ENCODE measurements around the gene ZBTB11. TPM values are rescaled to one million over a fixed set of nuclear protein-coding genes. Genes with fewer than 3 reads are reported as not detected.

ZBTB11 gene
- total and polyA plus RNA-seq, 2 experiments from 2014 or later, result 7.7 to 22.4 TPM

DNA sequence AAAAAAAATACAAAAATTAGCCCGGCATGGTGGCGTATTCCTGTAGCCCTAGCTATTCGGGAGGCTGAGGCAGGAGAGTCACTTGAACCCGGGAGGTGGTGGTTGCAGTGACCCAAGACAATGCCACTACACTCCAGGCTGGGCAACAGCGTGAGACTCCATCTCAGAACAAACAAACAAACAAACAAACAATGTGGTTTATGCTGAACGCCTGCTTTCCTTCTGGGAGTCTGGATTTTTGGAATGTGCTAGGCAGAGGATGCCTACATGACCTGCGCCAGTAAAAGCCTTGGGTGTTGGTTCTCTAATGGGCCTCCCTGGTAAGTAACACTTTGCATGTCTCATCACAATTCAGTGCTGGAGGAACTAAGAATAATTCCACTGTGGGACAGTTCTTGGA lies 59.5 kb downstream of the ZBTB11 start:
- TF ChIP-seq, protein P1, sequence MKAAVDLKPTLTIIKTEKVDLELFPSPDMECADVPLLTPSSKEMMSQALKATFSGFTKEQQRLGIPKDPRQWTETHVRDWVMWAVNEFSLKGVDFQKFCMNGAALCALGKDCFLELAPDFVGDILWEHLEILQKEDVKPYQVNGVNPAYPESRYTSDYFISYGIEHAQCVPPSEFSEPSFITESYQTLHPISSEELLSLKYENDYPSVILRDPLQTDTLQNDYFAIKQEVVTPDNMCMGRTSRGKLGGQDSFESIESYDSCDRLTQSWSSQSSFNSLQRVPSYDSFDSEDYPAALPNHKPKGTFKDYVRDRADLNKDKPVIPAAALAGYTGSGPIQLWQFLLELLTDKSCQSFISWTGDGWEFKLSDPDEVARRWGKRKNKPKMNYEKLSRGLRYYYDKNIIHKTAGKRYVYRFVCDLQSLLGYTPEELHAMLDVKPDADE (IDR thresholded peaks at IDR 0.05), result no peak
- TF ChIP-seq ZNF114 (CRISPR knock-in tag; IDR thresholded peaks at IDR 0.05) (no peak), STAT1 (IDR thresholded peaks at IDR 0.05; ENCODE audit: unreplicated experiment) (no peak), EZH2 (IDR thresholded peaks at IDR 0.05; ENCODE audit: low read depth, unreplicated experiment) (no peak), NANOG (IDR thresholded peaks at IDR 0.05; ENCODE audit: borderline replicate concordance) (no peak), EZH2phosphoT487 (IDR thresholded peaks at IDR 0.05; ENCODE audit: unreplicated experiment) (no peak), CREB1 (CRISPR knock-in tag; IDR thresholded peaks at IDR 0.05; ENCODE audit: low read depth) (no peak), ZNF331 (CRISPR knock-in tag; IDR thresholded peaks at IDR 0.05; ENCODE audit: low read depth) (no peak)
- TF ChIP-seq, protein P2, sequence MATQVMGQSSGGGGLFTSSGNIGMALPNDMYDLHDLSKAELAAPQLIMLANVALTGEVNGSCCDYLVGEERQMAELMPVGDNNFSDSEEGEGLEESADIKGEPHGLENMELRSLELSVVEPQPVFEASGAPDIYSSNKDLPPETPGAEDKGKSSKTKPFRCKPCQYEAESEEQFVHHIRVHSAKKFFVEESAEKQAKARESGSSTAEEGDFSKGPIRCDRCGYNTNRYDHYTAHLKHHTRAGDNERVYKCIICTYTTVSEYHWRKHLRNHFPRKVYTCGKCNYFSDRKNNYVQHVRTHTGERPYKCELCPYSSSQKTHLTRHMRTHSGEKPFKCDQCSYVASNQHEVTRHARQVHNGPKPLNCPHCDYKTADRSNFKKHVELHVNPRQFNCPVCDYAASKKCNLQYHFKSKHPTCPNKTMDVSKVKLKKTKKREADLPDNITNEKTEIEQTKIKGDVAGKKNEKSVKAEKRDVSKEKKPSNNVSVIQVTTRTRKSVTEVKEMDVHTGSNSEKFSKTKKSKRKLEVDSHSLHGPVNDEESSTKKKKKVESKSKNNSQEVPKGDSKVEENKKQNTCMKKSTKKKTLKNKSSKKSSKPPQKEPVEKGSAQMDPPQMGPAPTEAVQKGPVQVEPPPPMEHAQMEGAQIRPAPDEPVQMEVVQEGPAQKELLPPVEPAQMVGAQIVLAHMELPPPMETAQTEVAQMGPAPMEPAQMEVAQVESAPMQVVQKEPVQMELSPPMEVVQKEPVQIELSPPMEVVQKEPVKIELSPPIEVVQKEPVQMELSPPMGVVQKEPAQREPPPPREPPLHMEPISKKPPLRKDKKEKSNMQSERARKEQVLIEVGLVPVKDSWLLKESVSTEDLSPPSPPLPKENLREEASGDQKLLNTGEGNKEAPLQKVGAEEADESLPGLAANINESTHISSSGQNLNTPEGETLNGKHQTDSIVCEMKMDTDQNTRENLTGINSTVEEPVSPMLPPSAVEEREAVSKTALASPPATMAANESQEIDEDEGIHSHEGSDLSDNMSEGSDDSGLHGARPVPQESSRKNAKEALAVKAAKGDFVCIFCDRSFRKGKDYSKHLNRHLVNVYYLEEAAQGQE (IDR thresholded peaks at IDR 0.05; ENCODE audit: unreplicated experiment), result no peak
- TF ChIP-seq, protein P3, sequence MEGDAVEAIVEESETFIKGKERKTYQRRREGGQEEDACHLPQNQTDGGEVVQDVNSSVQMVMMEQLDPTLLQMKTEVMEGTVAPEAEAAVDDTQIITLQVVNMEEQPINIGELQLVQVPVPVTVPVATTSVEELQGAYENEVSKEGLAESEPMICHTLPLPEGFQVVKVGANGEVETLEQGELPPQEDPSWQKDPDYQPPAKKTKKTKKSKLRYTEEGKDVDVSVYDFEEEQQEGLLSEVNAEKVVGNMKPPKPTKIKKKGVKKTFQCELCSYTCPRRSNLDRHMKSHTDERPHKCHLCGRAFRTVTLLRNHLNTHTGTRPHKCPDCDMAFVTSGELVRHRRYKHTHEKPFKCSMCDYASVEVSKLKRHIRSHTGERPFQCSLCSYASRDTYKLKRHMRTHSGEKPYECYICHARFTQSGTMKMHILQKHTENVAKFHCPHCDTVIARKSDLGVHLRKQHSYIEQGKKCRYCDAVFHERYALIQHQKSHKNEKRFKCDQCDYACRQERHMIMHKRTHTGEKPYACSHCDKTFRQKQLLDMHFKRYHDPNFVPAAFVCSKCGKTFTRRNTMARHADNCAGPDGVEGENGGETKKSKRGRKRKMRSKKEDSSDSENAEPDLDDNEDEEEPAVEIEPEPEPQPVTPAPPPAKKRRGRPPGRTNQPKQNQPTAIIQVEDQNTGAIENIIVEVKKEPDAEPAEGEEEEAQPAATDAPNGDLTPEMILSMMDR (conservative IDR thresholded peaks at IDR 0.05; ENCODE audit: low read depth in 2 of 2), result no peak
- TF ChIP-seq, protein P4, sequence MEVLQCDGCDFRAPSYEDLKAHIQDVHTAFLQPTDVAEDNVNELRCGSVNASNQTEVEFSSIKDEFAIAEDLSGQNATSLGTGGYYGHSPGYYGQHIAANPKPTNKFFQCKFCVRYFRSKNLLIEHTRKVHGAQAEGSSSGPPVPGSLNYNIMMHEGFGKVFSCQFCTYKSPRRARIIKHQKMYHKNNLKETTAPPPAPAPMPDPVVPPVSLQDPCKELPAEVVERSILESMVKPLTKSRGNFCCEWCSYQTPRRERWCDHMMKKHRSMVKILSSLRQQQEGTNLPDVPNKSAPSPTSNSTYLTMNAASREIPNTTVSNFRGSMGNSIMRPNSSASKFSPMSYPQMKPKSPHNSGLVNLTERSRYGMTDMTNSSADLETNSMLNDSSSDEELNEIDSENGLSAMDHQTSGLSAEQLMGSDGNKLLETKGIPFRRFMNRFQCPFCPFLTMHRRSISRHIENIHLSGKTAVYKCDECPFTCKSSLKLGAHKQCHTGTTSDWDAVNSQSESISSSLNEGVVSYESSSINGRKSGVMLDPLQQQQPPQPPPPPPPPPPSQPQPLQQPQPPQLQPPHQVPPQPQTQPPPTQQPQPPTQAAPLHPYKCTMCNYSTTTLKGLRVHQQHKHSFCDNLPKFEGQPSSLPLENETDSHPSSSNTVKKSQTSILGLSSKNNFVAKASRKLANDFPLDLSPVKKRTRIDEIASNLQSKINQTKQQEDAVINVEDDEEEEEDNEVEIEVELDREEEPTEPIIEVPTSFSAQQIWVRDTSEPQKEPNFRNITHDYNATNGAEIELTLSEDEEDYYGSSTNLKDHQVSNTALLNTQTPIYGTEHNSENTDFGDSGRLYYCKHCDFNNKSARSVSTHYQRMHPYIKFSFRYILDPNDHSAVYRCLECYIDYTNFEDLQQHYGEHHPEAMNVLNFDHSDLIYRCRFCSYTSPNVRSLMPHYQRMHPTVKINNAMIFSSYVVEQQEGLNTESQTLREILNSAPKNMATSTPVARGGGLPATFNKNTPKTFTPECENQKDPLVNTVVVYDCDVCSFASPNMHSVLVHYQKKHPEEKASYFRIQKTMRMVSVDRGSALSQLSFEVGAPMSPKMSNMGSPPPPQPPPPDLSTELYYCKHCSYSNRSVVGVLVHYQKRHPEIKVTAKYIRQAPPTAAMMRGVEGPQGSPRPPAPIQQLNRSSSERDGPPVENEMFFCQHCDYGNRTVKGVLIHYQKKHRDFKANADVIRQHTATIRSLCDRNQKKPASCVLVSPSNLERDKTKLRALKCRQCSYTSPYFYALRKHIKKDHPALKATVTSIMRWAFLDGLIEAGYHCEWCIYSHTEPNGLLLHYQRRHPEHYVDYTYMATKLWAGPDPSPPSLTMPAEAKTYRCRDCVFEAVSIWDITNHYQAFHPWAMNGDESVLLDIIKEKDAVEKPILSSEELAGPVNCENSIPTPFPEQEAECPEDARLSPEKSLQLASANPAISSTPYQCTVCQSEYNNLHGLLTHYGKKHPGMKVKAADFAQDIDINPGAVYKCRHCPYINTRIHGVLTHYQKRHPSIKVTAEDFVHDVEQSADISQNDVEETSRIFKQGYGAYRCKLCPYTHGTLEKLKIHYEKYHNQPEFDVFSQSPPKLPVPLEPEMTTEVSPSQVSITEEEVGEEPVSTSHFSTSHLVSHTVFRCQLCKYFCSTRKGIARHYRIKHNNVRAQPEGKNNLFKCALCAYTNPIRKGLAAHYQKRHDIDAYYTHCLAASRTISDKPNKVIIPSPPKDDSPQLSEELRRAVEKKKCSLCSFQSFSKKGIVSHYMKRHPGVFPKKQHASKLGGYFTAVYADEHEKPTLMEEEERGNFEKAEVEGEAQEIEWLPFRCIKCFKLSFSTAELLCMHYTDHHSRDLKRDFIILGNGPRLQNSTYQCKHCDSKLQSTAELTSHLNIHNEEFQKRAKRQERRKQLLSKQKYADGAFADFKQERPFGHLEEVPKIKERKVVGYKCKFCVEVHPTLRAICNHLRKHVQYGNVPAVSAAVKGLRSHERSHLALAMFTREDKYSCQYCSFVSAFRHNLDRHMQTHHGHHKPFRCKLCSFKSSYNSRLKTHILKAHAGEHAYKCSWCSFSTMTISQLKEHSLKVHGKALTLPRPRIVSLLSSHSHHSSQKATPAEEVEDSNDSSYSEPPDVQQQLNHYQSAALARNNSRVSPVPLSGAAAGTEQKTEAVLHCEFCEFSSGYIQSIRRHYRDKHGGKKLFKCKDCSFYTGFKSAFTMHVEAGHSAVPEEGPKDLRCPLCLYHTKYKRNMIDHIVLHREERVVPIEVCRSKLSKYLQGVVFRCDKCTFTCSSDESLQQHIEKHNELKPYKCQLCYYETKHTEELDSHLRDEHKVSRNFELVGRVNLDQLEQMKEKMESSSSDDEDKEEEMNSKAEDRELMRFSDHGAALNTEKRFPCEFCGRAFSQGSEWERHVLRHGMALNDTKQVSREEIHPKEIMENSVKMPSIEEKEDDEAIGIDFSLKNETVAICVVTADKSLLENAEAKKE (CRISPR knock-in tag; IDR thresholded peaks at IDR 0.05), result no peak
- H3K4me1 Mint-ChIP-seq, result no peaks in the 10 kb centered on the region

More for the DNA sequence above, 59.5 kb downstream of the ZBTB11 start:
- DNase-seq (ENCODE audit: low spot score) (no peak), ATAC-seq (no peak)
- Histone ChIP-seq H3K79me2 (replicated peaks; ENCODE audit: insufficient read depth) (no peaks in the 10 kb centered on the region), H3K4me3 (no peak overlapping the region), H4K20me1 (replicated peaks; ENCODE audit: insufficient read depth) (no peaks in the 10 kb centered on the region), H2AFZ (no peak overlapping the region), H3F3A (replicated peaks; ENCODE audit: low read depth) (no peaks in the 10 kb centered on the region), H3K36me3 (ENCODE audit: insufficient read depth) (no peaks in the 10 kb centered on the region), H3K27me3 (ENCODE audit: insufficient read depth) (no peaks in the 10 kb centered on the region), H3K4me2 (no peak overlapping the region), H3K9me2 (ENCODE audit: insufficient read depth) (peaks cover 3% of the 10 kb centered on the region; the same call in 1 of the 2 replicates), H3K27ac (ENCODE audit: low read depth) (no peak overlapping the region), H3K4me1 (ENCODE audit: insufficient read depth) (no peaks in the 10 kb centered on the region)
- peaks cover 5% of the 10 kb centered on the region for H3K27me3 Mint-ChIP-seq (ENCODE audit: insufficient read depth, low read depth, poor library complexity)
- peaks cover 3% of the 10 kb centered on the region; the same call in 1 of the 3 replicates for H3K9me3 Mint-ChIP-seq
- H3K4me3 Mint-ChIP-seq, result no peak overlapping the region
- H3K27ac Mint-ChIP-seq, result no peak overlapping the region
- no peaks in the 10 kb centered on the region for H3K36me3 Mint-ChIP-seq (ENCODE audit: low read depth)

Measured in GM23338 (cell line).